Keratinocyte (primary cell): ENCODE results near the gene LHFPL3. TPM values are rescaled to one million over a fixed set of nuclear protein-coding genes. Genes with fewer than 3 reads are reported as not detected.

Experiments used
- DNase-seq: peaks from one replicate; pipeline ENCODE4 v3.0.0-alpha.2; 2011; ENCODE audit warnings: low read depth, missing footprints, low spot score
- FAIRE-seq: peaks from 2 replicates; lab custom pipeline; 2011; peaks lifted over from hg19 to GRCh38; lab: Jason Lieb, UNC
- H2AFZ ChIP-seq: 2 replicates; pipeline ENCODE4 v1.6.0; 2012; ENCODE audit warnings: low read length, control low read depth, inconsistent platforms; ENCODE audit not compliant: control insufficient read depth
- H3K27ac ChIP-seq: 2 replicates; pipeline ENCODE4 v1.5.1; 2011; ENCODE audit warnings: low read length; ENCODE audit not compliant: control insufficient read depth, insufficient read depth
- H3K27me3 ChIP-seq: 3 replicates; pipeline ENCODE4 v1.6.0; 2011; ENCODE audit warnings: low read length; ENCODE audit not compliant: control insufficient read depth, insufficient read depth; ENCODE audit errors: extremely low read depth
- H3K36me3 ChIP-seq, 2 experiments: 2 replicates in 1 of 2; 3 replicates in 1 of 2; pipeline ENCODE4 v1.5.1; 2011; ENCODE audit warnings: low read length in 2 of 2, mild to moderate bottlenecking in 1 of 2; ENCODE audit not compliant: control insufficient read depth in 2 of 2, insufficient read depth in 2 of 2; ENCODE audit errors: extremely low read depth in 1 of 2
- H3K4me1 ChIP-seq: 3 replicates; pipeline ENCODE4 v1.5.1; 2011; ENCODE audit warnings: low read length; ENCODE audit not compliant: control insufficient read depth, insufficient read depth; ENCODE audit errors: extremely low read depth
- H3K4me2 ChIP-seq: 3 replicates; pipeline ENCODE4 v1.6.0; 2011; ENCODE audit warnings: low read depth, low read length; ENCODE audit not compliant: control insufficient read depth, insufficient read depth; ENCODE audit errors: extremely low read depth
- H3K4me3 ChIP-seq, 3 experiments: fragments of 200-600 bp in 1 of 3; sonication (generic) in 1 of 3; 2 replicates in 2 of 3; 3 replicates in 1 of 3; pipeline ENCODE4 v1.5.1; 2011 to 2016; ENCODE audit warnings: low read length in 3 of 3, mild to moderate bottlenecking in 3 of 3, control low read depth in 2 of 3, inconsistent platforms in 1 of 3, low read depth in 1 of 3, mixed read lengths in 1 of 3, mixed run types in 1 of 3, moderate library complexity in 1 of 3; ENCODE audit not compliant: control insufficient read depth in 2 of 3, insufficient read depth in 2 of 3; ENCODE audit errors: extremely low read depth in 1 of 3
- H3K79me2 ChIP-seq: 2 replicates; pipeline ENCODE4 v1.6.0; 2012; ENCODE audit warnings: low read length; ENCODE audit not compliant: control insufficient read depth, insufficient read depth
- H3K9ac ChIP-seq: 3 replicates; pipeline ENCODE4 v1.6.0; 2011; ENCODE audit warnings: low read length; ENCODE audit not compliant: control insufficient read depth, insufficient read depth; ENCODE audit errors: extremely low read depth
- H3K9me1 ChIP-seq: 3 replicates; pipeline ENCODE4 v1.6.0; 2011; ENCODE audit warnings: low read length; ENCODE audit not compliant: control insufficient read depth, insufficient read depth; ENCODE audit errors: extremely low read depth
- H3K9me3 ChIP-seq: 2 replicates; pipeline ENCODE4 v1.5.1; 2012; ENCODE audit warnings: low read depth, low read length; ENCODE audit not compliant: control insufficient read depth
- H4K20me1 ChIP-seq: 3 replicates; pipeline ENCODE4 v1.6.0; 2011; ENCODE audit warnings: low read length; ENCODE audit not compliant: control insufficient read depth, insufficient read depth; ENCODE audit errors: extremely low read depth
- CTCF ChIP-seq, 3 experiments: IDR thresholded peaks in 1 of 3; conservative IDR thresholded peaks in 1 of 3; optimal IDR thresholded peaks in 1 of 3; 2 replicates in 2 of 3; 3 replicates in 1 of 3; pipeline versions ENCODE3 to v1.5.1; 2011; ENCODE audit warnings: low read length in 3 of 3, mild to moderate bottlenecking in 3 of 3, moderate library complexity in 2 of 3, control low read depth in 1 of 3, inconsistent platforms in 1 of 3; ENCODE audit not compliant: insufficient read depth in 2 of 3; ENCODE audit errors: extremely low read depth in 1 of 3
- EZH2 ChIP-seq: IDR thresholded peaks from one replicate; pipeline ENCODE4 v1.6.1; 2012; ENCODE audit warnings: inconsistent platforms, mild to moderate bottlenecking, low read length, moderate library complexity
- dilution Hi-C: fragments of 300-500 bp; cut with MboI; formaldehyde crosslinking; loops from one replicate; pipeline ENCODE4 v1.7.0; 2020; ENCODE audit warnings: low sequenced_read_pairs; ENCODE audit not compliant: extremely low pct_ligation_motif_present
- polyA plus RNA-seq, 5 experiments: library from polyadenylated mRNA; depleted of rRNA in 3 of 5; stranded (reverse) in 3 of 5; stranded (forward) in 1 of 5; unstranded in 1 of 5; fragments of >200 nt; gene quantifications; 1 replicate in 1 of 5; 2 replicates in 3 of 5; 3 replicates in 1 of 5; pipeline versions ENCODE4 v1.2.1 to v1.2.3, GENCODE V29; 2011 to 2012; ENCODE audit warnings: missing spikeins in 2 of 5, low read depth in 1 of 5, low replicate concordance in 1 of 5

LHFPL3 gene
- polyA plus RNA-seq, 1 donor (not counting 4 experiments of a cell fraction or from before 2014, with no cell fraction given), result not detected

GRCh38 chr7:104367926-104368325 lies 39.5 kb downstream of the LHFPL3 start:
- Histone ChIP-seq H3K9ac (no peak overlapping the region), H3K9me3 (no peaks in the 10 kb centered on the region), H3K4me2 (no peak overlapping the region), H3K27ac (no peak overlapping the region), H4K20me1 (no peaks in the 10 kb centered on the region), H3K4me1 (no peaks in the 10 kb centered on the region), H3K4me3 (no peak overlapping the region), H3K36me3 (no peaks in the 10 kb centered on the region), H3K9me1 (no peaks in the 10 kb centered on the region), H2AFZ (no peak overlapping the region), H3K27me3 (no peaks in the 10 kb centered on the region), H3K79me2 (no peaks in the 10 kb centered on the region)
- dilution Hi-C loops, result no loop called here
- FAIRE-seq (no peak), DNase-seq (no peak)
- TF ChIP-seq CTCF (optimal IDR thresholded peaks at IDR 0.05 in 1 of 3, IDR thresholded peaks at IDR 0.05 in 1 of 3, conservative IDR thresholded peaks at IDR 0.05 in 1 of 3; ENCODE audit: extremely low read depth in 1 of 3, insufficient read depth in 2 of 3, low read length in 3 of 3), result no peak
- TF ChIP-seq EZH2, result no peak

- FAIRE-seq, result no peak
- H3K4me1 ChIP-seq, result no peaks in the 10 kb centered on the region
- H3K4me2 ChIP-seq, result no peak overlapping the region
- H3K9me1 ChIP-seq, result no peaks in the 10 kb centered on the region
- no peak for TF ChIP-seq CTCF (optimal IDR thresholded peaks at IDR 0.05 in 1 of 3, IDR thresholded peaks at IDR 0.05 in 1 of 3, conservative IDR thresholded peaks at IDR 0.05 in 1 of 3; ENCODE audit: extremely low read depth in 1 of 3, insufficient read depth in 2 of 3, low read length in 3 of 3)
- TF ChIP-seq EZH2, result no peak
- H3K36me3 ChIP-seq, result no peaks in the 10 kb centered on the region
- dilution Hi-C loops, result no loop called here
- H3K27me3 ChIP-seq, result no peaks in the 10 kb centered on the region
- no peaks in the 10 kb centered on the region for H4K20me1 ChIP-seq
- H3K27ac ChIP-seq, result no peak overlapping the region
- no peak overlapping the region for H2AFZ ChIP-seq
- H3K9me3 ChIP-seq, result no peaks in the 10 kb centered on the region
- no peak for DNase-seq
- no peak overlapping the region for H3K4me3 ChIP-seq
- H3K79me2 ChIP-seq, result no peaks in the 10 kb centered on the region
- H3K9ac ChIP-seq, result no peak overlapping the region
These were observed 43.0 kb downstream of the LHFPL3 start for GRCh38 chr7:104371216-104371979.
